Trophoblast cell (in vitro differentiated cells and primary cell): ENCODE data around the gene SRGAP2B.
"Not testable (repeated sequence)": the region's sequence is repeated elsewhere in the genome, so short reads cannot be mapped to it uniquely, and the experiment has no call there.

Source experiments
- DNase-seq, 2 donors: peaks; one replicate each; pipeline ENCODE4 v3.0.0-alpha.2; 2016
- H2AFZ ChIP-seq: 2 replicates; pipeline ENCODE4 v1.6.1; 2013; ENCODE audit warnings: low read length, moderate library complexity, mild to moderate bottlenecking; ENCODE audit not compliant: insufficient read depth, poor library complexity
- H2AK5ac ChIP-seq: 2 replicates; pipeline ENCODE4 v1.6.1; 2013; ENCODE audit warnings: mild to moderate bottlenecking, low read length
- H2BK120ac ChIP-seq: 2 replicates; pipeline ENCODE4 v1.6.1; 2013; ENCODE audit warnings: low read length, mild to moderate bottlenecking, moderate library complexity; ENCODE audit not compliant: insufficient read depth, poor library complexity
- H2BK12ac ChIP-seq: 2 replicates; pipeline ENCODE4 v1.6.1; 2013; ENCODE audit warnings: mild to moderate bottlenecking, low read length, moderate library complexity
- H2BK5ac ChIP-seq: 2 replicates; pipeline ENCODE4 v1.6.1; 2013; ENCODE audit warnings: low read length, low read depth, moderate library complexity, mild to moderate bottlenecking; ENCODE audit not compliant: poor library complexity
- H3K14ac ChIP-seq: 2 replicates; pipeline ENCODE4 v1.6.1; 2013; ENCODE audit warnings: mild to moderate bottlenecking, low read length
- H3K18ac ChIP-seq: 2 replicates; pipeline ENCODE4 v1.6.1; 2013; ENCODE audit warnings: mild to moderate bottlenecking, low read length
- H3K23ac ChIP-seq: 2 replicates; pipeline ENCODE4 v1.6.1; 2013; ENCODE audit warnings: low read length
- H3K27ac ChIP-seq: 2 replicates; pipeline ENCODE4 v1.5.1; 2013; ENCODE audit warnings: low read depth, mild to moderate bottlenecking, inconsistent platforms, low read length, moderate library complexity
- H3K27me3 ChIP-seq: 2 replicates; pipeline ENCODE4 v1.6.1; 2013; ENCODE audit warnings: inconsistent platforms, mild to moderate bottlenecking, low read length, moderate library complexity; ENCODE audit not compliant: insufficient read depth
- H3K36me3 ChIP-seq, 2 experiments: 1 replicate in 1 of 2; 2 replicates in 1 of 2; pipeline ENCODE4 v1.6.1; 2013; ENCODE audit warnings: low read length in 2 of 2, mild to moderate bottlenecking in 2 of 2, moderate library complexity in 1 of 2; ENCODE audit not compliant: insufficient read depth in 2 of 2, control insufficient read depth in 1 of 2
- H3K4ac ChIP-seq: 2 replicates; pipeline ENCODE4 v1.6.1; 2013; ENCODE audit warnings: low read depth, mild to moderate bottlenecking, low read length, moderate library complexity
- H3K4me1 ChIP-seq, 2 experiments: 1 replicate in 1 of 2; 2 replicates in 1 of 2; pipeline ENCODE4 v1.6.1; 2013; ENCODE audit warnings: low read length in 2 of 2, mild to moderate bottlenecking in 2 of 2, moderate library complexity in 1 of 2; ENCODE audit not compliant: insufficient read depth in 2 of 2, control insufficient read depth in 1 of 2
- H3K4me2 ChIP-seq: 2 replicates; pipeline ENCODE4 v1.6.1; 2013; ENCODE audit warnings: inconsistent platforms, mild to moderate bottlenecking, low read length, moderate library complexity
- H3K4me3 ChIP-seq: 2 replicates; pipeline ENCODE4 v1.5.1; 2013; ENCODE audit warnings: mild to moderate bottlenecking, low read depth, low read length, inconsistent platforms
- H3K79me1 ChIP-seq: one replicate; pipeline ENCODE4 v1.6.1; 2013; ENCODE audit warnings: low read length
- H3K79me2 ChIP-seq: 2 replicates; pipeline ENCODE4 v1.6.1; 2013; ENCODE audit warnings: low read length, mild to moderate bottlenecking; ENCODE audit not compliant: control insufficient read depth, insufficient read depth, poor library complexity
- H3K9ac ChIP-seq: 2 replicates; pipeline ENCODE4 v1.6.1; 2013; ENCODE audit warnings: mild to moderate bottlenecking, low read length
- H3K9me3 ChIP-seq: 2 replicates; pipeline ENCODE4 v1.6.1; 2013; ENCODE audit warnings: low read depth, mild to moderate bottlenecking, control low read depth, inconsistent platforms, low read length; ENCODE audit not compliant: insufficient read depth
- H4K12ac ChIP-seq: 2 replicates; pipeline ENCODE4 v1.6.1; 2013; ENCODE audit warnings: low read depth, mild to moderate bottlenecking, low read length, moderate library complexity
- H4K8ac ChIP-seq: 2 replicates; pipeline ENCODE4 v1.6.1; 2013; ENCODE audit warnings: low read depth, mild to moderate bottlenecking, low read length, moderate library complexity
- H4K91ac ChIP-seq: one replicate; pipeline ENCODE4 v1.6.1; 2013; ENCODE audit warnings: low read depth, mild to moderate bottlenecking, low read length, moderate library complexity
- WGBS: extraction: QIAGEN DNeasy Blood & Tissue Kit; methylation state at CpG from one replicate; pipeline ENCODE4 v1.1.7; 2013; ENCODE audit warnings: missing lambda C conversion rate; ENCODE audit not compliant: insufficient read length, insufficient coverage; ENCODE audit errors: extremely low coverage; 5-methylcytosine and 5-hydroxymethylcytosine counted together

Gene SRGAP2B

DNA sequence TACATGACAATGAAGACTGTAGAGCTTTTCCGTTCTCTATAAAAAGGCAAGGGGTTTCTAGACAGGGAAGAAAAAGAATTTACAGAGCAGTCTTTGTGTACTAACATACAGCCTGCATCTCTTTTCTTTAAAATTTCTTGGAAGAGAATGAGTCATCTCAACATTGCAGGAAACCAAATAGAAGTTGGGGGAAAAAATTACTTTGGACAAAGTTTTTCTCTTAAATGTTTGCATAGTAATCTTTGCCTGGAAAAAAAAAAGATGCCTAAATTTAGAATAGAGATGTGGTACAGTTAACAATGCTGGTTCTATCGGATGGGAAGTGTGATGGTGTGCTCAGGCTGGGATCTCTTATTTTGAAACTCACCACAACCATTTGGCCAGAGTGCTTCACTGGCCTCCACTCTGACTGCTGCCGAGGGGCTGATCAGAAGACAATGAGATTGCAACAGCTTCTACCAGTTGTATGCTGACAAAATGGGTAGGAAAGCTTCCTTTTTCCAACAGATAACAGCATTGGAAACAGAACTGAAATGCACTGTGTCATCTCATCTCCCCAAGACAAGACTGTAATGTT is 177.0 kb downstream of the SRGAP2B start:
- H3K9me3 ChIP-seq, H3K36me3 ChIP-seq, H4K91ac ChIP-seq, H4K8ac ChIP-seq, H3K18ac ChIP-seq, H3K79me2 ChIP-seq, DNase-seq, H3K14ac ChIP-seq, H3K4me2 ChIP-seq, H4K12ac ChIP-seq, H3K23ac ChIP-seq, H2BK120ac ChIP-seq, H3K79me1 ChIP-seq, H2BK5ac ChIP-seq, H3K9ac ChIP-seq, H3K27ac ChIP-seq, H2AK5ac ChIP-seq, H2AFZ ChIP-seq, H3K4me1 ChIP-seq, H3K27me3 ChIP-seq, H3K4me3 ChIP-seq, H2BK12ac ChIP-seq, H3K4ac ChIP-seq: not testable (repeated sequence)
- no CpG with 5 or more reads among the region's 3 CpGs for WGBS

DNA sequence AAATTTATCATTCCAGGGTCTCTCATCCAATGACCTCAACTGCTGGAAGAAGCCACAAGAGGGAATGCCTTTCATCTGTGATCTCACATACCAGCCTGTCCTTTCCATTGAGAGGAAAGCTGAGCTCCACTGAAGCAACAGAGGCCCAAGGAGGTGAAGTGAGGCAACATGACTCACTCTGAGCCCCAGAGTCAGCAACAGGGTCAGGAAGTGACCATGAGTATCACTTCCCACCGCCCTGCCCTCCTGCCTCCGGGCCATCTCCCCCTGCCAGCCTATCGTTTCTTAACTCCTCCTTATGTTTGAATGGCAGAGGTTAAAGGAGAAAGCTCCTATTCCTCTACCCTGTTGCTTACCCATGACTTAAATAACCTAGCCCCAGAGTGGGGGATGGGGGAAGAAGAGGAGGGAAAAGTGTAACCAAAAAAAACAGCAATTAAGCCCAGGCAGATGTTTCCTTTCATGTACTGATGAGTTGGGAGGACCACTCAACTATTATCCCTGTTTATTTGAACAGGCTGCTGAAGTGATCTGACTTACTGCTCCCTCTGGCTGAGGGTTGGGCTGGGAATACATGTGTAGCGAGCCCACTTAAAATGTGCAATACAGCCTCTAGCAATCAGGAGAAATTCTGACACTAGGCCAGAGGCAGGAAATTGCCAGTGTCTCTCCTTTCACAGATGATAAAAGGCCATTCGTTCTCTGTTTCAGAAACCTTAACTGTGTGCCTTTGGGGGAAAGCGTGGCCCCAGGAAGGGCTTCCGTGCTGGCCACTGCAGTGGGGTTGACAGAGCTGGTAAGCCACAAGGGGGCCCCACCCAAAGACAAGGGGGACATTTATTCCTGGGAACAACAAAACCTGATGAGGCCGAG is 177.7 kb downstream of the SRGAP2B start:
- not testable (repeated sequence) for H3K9me3 ChIP-seq, H2BK5ac ChIP-seq, H3K18ac ChIP-seq, H4K91ac ChIP-seq, H3K36me3 ChIP-seq, H3K79me1 ChIP-seq, H3K79me2 ChIP-seq, H3K27ac ChIP-seq, H3K9ac ChIP-seq, H3K4me3 ChIP-seq, H3K27me3 ChIP-seq, H3K23ac ChIP-seq, H3K4ac ChIP-seq, H3K4me2 ChIP-seq, H2AK5ac ChIP-seq, H2BK120ac ChIP-seq, DNase-seq, H3K14ac ChIP-seq, H2BK12ac ChIP-seq, H4K8ac ChIP-seq, H2AFZ ChIP-seq, H4K12ac ChIP-seq, H3K4me1 ChIP-seq
- no CpG with 5 or more reads among the region's 8 CpGs for WGBS

DNA sequence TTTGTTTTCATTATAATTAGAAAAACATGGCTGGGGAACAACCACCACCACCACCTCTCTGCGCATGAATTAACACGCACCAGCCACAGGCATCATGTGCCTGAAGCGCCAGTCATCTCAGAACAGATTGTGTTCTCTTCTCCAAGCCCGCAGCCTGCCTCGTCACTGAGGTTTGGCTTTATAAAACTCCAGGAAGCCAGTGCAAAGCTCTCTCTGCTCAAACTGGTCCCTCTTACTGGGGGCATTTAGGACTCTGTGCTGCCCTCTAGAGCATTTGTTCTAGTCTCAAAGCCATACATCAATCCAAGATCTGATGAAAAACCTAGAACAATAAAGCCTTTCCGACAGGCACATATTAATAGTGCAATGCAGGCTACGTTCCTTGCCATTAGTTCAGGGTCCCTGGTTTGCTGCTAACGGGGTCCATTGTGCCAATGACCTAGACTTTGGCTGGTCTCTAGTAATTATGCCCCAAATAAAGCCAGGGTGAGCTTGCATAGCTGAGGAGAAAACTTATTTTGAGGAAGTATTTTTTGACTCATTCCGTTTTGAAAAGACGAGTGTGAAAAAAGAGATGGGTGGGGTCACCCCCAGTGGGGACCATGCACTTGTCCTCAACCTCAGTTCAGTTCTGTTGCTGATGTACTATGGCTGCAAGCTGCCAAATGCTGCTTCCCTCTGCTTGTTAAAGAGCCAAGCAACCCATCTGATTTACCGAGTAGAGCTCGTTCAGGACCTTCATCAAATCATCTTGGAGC is 181.0 kb downstream of the SRGAP2B start:
- H2AK5ac ChIP-seq, H3K23ac ChIP-seq, H3K18ac ChIP-seq, H2BK5ac ChIP-seq, H3K4ac ChIP-seq, H3K79me2 ChIP-seq, H4K8ac ChIP-seq, H3K36me3 ChIP-seq, H3K27me3 ChIP-seq, H3K4me3 ChIP-seq, H3K9me3 ChIP-seq, H3K14ac ChIP-seq, H3K79me1 ChIP-seq, H2AFZ ChIP-seq, DNase-seq, H3K27ac ChIP-seq, H3K4me2 ChIP-seq, H4K12ac ChIP-seq, H2BK12ac ChIP-seq, H3K9ac ChIP-seq, H2BK120ac ChIP-seq, H3K4me1 ChIP-seq, H4K91ac ChIP-seq: not testable (repeated sequence)
- no CpG with 5 or more reads among the region's 12 CpGs for WGBS

DNA sequence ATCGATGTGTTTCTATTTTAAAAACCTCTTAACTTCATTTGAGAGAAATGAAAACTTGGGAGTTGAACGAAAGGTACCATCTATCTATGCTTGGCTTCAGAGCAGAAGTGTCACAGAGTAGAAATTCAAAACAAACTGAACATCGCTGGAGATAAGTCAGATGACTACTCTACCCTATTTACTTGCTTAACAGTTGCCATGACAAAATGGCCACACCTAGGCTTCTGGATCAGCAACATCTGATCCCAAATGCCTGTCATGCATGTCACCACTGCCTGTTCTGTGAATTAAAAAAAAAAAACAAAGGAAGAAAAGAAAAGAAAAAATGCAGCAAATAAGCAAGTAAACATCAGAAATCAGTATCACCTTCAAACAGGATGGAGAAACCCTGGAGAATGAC is 181.7 kb downstream of the SRGAP2B start:
- not testable (repeated sequence) for H3K9ac ChIP-seq, H2AK5ac ChIP-seq, H3K4me2 ChIP-seq, H2AFZ ChIP-seq, H4K8ac ChIP-seq, H3K14ac ChIP-seq, H2BK12ac ChIP-seq, H2BK5ac ChIP-seq, H3K4ac ChIP-seq, H2BK120ac ChIP-seq, DNase-seq, H3K18ac ChIP-seq, H3K79me2 ChIP-seq, H3K23ac ChIP-seq, H3K36me3 ChIP-seq, H4K12ac ChIP-seq, H3K4me3 ChIP-seq, H3K27me3 ChIP-seq, H3K4me1 ChIP-seq, H3K79me1 ChIP-seq, H4K91ac ChIP-seq, H3K27ac ChIP-seq, H3K9me3 ChIP-seq
- WGBS: no CpG with 5 or more reads among the region's 3 CpGs
